ENCODE data around the gene TRMT2A. TPM values are rescaled to one million over a fixed set of nuclear protein-coding genes. Genes with fewer than 3 reads are reported as not detected.

TRMT2A gene
- total RNA-seq, 2 experiments from 2014 or later = 97.5 to 118 TPM

GRCh38 chr22:20138868-20139267, 21.8 kb upstream of the TRMT2A start:
- no peaks in the 10 kb centered on the region for H3K9me2 ChIP-seq (ENCODE audit: insufficient read depth, low read length)
- BruUV-seq (replicated peaks) = no TSS peak
- ChIA-PET CTCF (ENCODE audit: unreplicated experiment) (no interaction called here), POLR2A (no interaction called here)
- no peaks in the 10 kb centered on the region for H3K79me2 ChIP-seq (ENCODE audit: insufficient read depth, low read depth, low read length)
- H3K4me3 ChIP-seq (ENCODE audit: low read depth, low read length, poor library complexity, severe bottlenecking) = no peak overlapping the region
- H2AFZ ChIP-seq (ENCODE audit: low read length) = no peak overlapping the region
- H4K20me1 ChIP-seq (ENCODE audit: insufficient read depth, low read length) = no peaks in the 10 kb centered on the region
- no peak for TF ChIP-seq EZH2phosphoT487 (IDR thresholded peaks at IDR 0.05; ENCODE audit: borderline replicate concordance, low read depth, low read length)
- no peak for TF ChIP-seq CTCF (conservative IDR thresholded peaks at IDR 0.05; ENCODE audit: low read length)
- H3K4me1 ChIP-seq (ENCODE audit: insufficient read depth, low read length, poor library complexity, severe bottlenecking) = peaks cover 12% of the 10 kb centered on the region
- DNase-seq (ENCODE audit: low spot score) = no peak
- H3K9me3 ChIP-seq (ENCODE audit: low read length) = no peaks in the 10 kb centered on the region
- H3K4me2 ChIP-seq (ENCODE audit: low read length) = no peak overlapping the region
- no peaks in the 10 kb centered on the region for H3K36me3 ChIP-seq (ENCODE audit: insufficient read depth, low read length)
- H3K27ac ChIP-seq (ENCODE audit: low read depth, low read length, poor library complexity, severe bottlenecking) = no peak overlapping the region
- intact Hi-C loops (cut with micrococcal nuclease; ENCODE audit: unreplicated experiment) = no loop called here

- CTCF ChIA-PET (ENCODE audit: unreplicated experiment) = no interaction called here
- POLR2A ChIA-PET = no interaction called here
- H3K9me3 ChIP-seq (ENCODE audit: low read length) = no peaks in the 10 kb centered on the region
- TF ChIP-seq EZH2phosphoT487 (IDR thresholded peaks at IDR 0.05; ENCODE audit: borderline replicate concordance, low read depth, low read length) (no peak), CTCF (conservative IDR thresholded peaks at IDR 0.05; ENCODE audit: low read length) (no peak)
- no TSS peak for BruUV-seq (replicated peaks)
- H3K4me2 ChIP-seq (ENCODE audit: low read length) = no peak overlapping the region
- no peak for DNase-seq (ENCODE audit: low spot score)
- H2AFZ ChIP-seq (ENCODE audit: low read length) = no peak overlapping the region
- no peak overlapping the region for H3K4me3 ChIP-seq (ENCODE audit: low read depth, low read length, poor library complexity, severe bottlenecking)
- no peaks in the 10 kb centered on the region for H3K36me3 ChIP-seq (ENCODE audit: insufficient read depth, low read length)
- no peaks in the 10 kb centered on the region for H3K9me2 ChIP-seq (ENCODE audit: insufficient read depth, low read length)
- no peaks in the 10 kb centered on the region for H4K20me1 ChIP-seq (ENCODE audit: insufficient read depth, low read length)
- H3K4me1 ChIP-seq (ENCODE audit: insufficient read depth, low read length, poor library complexity, severe bottlenecking) = peaks cover 12% of the 10 kb centered on the region
- intact Hi-C loops (cut with micrococcal nuclease; ENCODE audit: unreplicated experiment) = no loop called here
- H3K79me2 ChIP-seq (ENCODE audit: insufficient read depth, low read depth, low read length) = no peaks in the 10 kb centered on the region
- H3K27ac ChIP-seq (ENCODE audit: low read depth, low read length, poor library complexity, severe bottlenecking) = no peak overlapping the region
Observed at GRCh38 chr22:20138417-20138738, 21.4 kb upstream of the TRMT2A start.

- ChIA-PET CTCF (ENCODE audit: unreplicated experiment) (no interaction called here), POLR2A (no interaction called here)
- Histone ChIP-seq H4K20me1 (ENCODE audit: insufficient read depth, low read length) (no peaks in the 10 kb centered on the region), H3K36me3 (ENCODE audit: insufficient read depth, low read length) (no peaks in the 10 kb centered on the region), H3K79me2 (ENCODE audit: insufficient read depth, low read depth, low read length) (no peaks in the 10 kb centered on the region), H3K4me3 (ENCODE audit: low read depth, low read length, poor library complexity, severe bottlenecking) (no peak overlapping the region), H3K9me2 (ENCODE audit: insufficient read depth, low read length) (no peaks in the 10 kb centered on the region), H3K4me2 (ENCODE audit: low read length) (no peak overlapping the region), H3K4me1 (ENCODE audit: insufficient read depth, low read length, poor library complexity, severe bottlenecking) (peaks cover 12% of the 10 kb centered on the region), H2AFZ (ENCODE audit: low read length) (no peak overlapping the region), H3K27ac (ENCODE audit: low read depth, low read length, poor library complexity, severe bottlenecking) (no peak overlapping the region), H3K9me3 (ENCODE audit: low read length) (no peaks in the 10 kb centered on the region)
- intact Hi-C loops (cut with micrococcal nuclease; ENCODE audit: unreplicated experiment) = no loop called here
- DNase-seq (ENCODE audit: low spot score) = no peak
- no TSS peak for BruUV-seq (replicated peaks)
- no peak for TF ChIP-seq CTCF (conservative IDR thresholded peaks at IDR 0.05; ENCODE audit: low read length)
- no peak for TF ChIP-seq EZH2phosphoT487 (IDR thresholded peaks at IDR 0.05; ENCODE audit: borderline replicate concordance, low read depth, low read length)
Observed at GRCh38 chr22:20137671-20138416, 20.8 kb upstream of the TRMT2A start.

All from OCI-LY7 (cell line).